GM18508 (cell line): ENCODE data around the gene KCNC1.

Source experiments
- ATAC-seq: cut with Tn5 transposase; IDR thresholded peaks from one replicate; pipeline ENCODE4 v1.9.1; 2021; ENCODE audit warnings: moderate number of reproducible peaks; ENCODE audit not compliant: insufficient read depth, unreplicated experiment

The KCNC1 gene

DNA sequence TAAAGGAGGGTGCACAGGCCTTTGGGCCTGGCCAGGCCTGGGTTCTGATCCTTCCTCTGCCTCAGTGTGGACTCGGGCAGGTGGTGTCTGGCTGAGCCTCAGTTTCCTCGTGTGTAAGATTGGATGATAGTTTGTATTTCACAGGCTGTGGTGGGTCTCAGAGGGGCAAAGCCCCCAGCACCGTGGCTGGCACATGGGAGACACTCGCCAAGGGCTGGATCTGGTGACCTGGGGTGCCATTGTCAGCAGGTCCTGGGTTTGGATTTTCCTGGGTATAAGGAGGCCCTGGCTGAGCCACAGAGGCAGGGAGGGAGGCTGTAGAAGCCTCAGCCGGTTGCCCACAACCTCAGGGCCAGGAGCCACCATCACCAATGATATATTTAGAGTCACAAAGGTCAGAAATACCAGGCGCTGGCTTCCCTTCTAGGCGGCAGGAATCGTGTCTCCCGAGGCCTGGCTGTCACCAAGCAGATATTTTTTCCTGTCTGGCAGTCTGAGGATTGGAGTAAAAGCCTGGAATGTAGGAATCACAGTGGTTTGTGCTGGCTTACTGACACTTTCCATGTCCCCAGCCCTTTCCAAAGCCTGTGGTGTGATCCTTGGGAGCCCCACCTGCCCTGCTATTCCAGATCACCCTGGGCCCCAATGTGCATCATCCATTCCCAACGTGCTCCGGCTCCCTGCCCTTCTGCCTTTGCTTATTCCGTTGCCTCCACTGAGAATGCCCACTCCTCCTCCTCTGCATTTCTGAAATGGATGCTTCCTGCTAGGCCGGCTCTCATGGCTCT is 15.6 kb downstream of the KCNC1 start:
- no peak for ATAC-seq

DNA sequence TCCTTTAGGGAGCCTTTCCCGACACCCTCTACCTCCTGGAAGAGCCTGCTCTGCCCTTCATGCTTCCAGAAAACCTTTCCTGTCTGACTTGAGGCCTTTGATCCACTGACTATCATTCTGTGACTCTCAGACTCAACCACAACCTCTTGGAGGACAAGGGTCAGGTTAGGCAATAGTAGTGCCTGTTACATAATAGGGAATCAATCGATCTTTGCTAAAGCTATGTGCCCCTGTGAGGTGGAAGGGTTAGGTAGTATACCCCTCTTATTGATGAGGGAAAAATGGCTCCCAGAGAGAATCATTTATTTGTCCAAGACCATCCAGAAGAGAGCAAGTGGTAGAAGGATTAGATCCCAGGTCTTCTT is 16.2 kb downstream of the KCNC1 start:
- no peak for ATAC-seq

- no peak for ATAC-seq
These were observed 17.0 kb downstream of the KCNC1 start for GRCh38 chr11:17751558-17751957.

- no peak for ATAC-seq
These were observed 17.6 kb downstream of the KCNC1 start for GRCh38 chr11:17752144-17752543.

DNA sequence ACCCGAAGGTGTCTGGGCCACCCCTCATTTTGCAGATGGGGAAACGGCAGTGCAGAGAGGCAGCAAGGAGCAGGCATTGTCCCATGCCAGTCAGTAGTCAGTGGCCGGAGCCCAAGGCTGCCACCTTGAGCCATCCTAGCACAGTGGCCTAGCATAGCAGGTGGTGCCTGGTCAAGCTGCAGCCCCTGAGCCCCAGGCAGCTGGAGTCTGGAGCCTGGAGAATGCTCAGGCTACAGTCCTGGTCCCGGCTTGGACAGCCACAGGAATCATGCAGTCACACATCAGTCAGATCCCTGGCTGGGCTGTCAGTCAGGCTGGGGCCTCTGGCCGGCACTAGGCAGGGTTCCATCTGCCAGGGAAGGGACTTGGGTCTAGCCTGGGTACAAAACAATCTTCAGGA is 18.6 kb downstream of the KCNC1 start:
- no peak for ATAC-seq

DNA sequence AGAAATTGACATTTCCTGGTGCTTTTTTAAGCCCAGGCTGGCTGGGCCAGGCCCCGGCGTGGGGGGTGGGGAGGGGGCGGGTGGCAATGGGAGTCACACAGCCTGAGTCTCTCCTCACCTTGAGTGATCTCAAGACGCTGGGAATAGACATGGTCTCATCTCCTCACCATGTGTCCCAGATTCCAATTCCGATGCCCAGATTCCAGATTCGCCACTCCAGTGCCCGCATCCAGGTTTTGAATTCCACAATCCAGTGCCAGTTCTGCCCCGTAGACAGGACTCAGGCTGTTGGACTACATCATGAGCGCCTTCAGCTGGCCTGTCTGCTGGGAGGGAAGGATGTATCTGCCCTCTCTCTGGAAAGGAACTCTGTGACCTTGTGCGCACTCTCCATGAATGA is 19.1 kb downstream of the KCNC1 start:
- no peak for ATAC-seq

GRCh38 chr11:17755891-17756290 is 21.3 kb downstream of the KCNC1 start:
- no peak for ATAC-seq

DNA sequence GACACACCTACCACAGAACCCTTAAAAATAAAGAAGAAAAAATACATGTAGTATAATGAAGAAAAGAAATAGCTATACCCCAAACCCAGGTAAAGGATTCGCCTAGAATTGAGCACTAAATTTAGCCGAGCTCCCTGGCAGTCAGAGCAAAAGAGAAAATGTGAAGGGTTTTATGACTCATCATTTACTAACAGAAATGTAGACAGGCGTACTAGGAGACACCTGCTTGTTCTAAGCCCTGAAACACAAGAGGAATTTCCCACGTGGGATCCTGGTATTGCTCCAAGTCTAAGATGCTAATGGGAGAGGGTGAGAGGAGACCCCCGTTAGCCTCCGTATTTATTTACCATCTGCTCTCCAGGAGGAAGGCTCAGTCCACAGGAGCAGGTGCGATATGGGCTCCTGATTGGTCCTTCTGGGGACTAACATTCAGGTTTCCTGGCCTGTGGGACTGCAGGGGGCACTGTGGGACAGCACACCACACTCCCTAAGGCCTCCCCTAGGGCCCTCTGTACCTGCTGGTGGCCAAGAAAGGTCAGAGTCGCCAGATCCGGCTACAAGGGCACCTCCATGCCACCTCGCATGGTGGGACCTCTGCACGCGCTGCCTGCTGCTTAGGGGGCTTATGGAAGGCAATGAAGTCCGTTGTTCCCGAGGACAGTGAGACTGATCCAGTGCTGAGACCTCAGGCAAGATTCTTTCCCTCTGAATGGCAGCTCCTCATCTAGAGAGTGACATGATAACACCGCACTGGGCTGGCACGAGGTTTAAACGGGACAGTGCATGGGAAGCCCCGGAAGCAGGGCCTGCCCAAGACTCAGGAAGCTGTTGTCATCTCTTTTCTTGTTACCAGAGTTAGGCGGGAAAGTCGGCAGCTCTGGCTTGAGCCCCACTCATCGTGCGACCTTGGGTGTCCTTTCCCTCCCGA is 25.8 kb downstream of the KCNC1 start:
- no peak for ATAC-seq

GRCh38 chr11:17762309-17762974 is 27.9 kb downstream of the KCNC1 start:
- ATAC-seq = no peak

DNA sequence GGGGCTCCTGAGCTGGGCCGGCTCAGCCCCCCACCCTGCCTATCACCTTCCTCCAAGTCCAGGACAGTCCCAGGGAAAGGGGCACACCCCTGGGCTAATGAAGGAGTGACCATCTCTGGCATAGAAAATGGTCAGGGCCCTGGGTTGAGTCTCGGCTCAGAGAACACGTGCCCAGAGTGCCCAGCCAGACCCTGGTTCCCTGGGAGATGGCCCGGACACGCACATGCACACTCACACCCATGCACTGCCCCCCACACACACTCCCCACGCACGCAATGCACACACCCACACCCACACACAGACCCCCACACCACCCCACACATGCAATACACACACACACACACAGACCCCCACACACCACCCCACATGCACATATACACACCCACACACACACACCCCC is 28.7 kb downstream of the KCNC1 start:
- ATAC-seq = no peak

DNA sequence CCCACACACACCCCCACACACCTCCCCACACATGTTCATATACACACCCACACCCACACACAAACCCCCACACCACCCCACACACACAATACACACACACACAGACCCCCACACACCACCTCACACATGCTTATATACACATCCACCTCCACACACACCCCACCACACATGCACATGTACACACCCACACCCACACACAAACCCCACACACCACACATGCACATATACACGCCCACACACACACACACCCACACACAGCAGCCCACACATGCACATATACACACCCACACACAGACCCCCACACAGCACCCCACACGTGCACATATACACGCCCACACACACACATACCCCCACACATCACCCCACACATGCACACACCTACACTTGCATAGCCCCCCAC is 29.1 kb downstream of the KCNC1 start:
- ATAC-seq = no peak

- ATAC-seq = no peak
These were observed 30.1 kb downstream of the KCNC1 start for GRCh38 chr11:17764446-17765218.

- ATAC-seq = no peak
These were observed 30.9 kb downstream of the KCNC1 start for GRCh38 chr11:17765356-17766072.

- no peak for ATAC-seq
These were observed 31.4 kb downstream of the KCNC1 start for GRCh38 chr11:17766073-17766359.

GRCh38 chr11:17766590-17766989 is 32.0 kb downstream of the KCNC1 start:
- no peak for ATAC-seq

DNA sequence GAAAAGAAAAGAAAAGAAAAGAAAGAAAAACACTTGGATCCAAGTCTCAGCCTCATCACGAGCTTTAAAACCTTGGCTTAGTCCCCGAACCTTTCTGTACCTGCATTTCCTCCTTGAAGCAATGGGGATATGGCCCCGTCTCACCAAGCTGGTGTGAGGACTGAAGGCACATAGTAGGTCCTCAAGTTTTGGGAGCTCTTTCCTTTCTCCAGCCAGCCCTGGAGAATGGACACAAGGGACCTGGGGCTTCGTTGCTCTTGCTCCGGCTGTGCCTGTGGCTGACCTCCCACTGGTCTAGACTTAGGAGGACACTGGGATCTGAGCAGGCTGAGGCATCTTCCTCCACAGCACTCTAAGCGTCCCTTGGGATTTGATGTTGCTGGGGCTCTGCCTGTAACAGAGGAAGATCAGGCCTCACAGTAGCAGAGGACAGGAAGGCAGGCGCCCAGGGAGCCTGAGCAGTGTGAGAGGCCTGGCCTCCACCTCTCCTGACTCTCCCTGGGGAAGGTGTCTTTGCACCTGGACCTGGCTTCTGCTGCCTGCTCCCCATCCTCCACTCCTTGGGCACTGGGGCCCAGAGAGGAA is 32.8 kb downstream of the KCNC1 start:
- no peak for ATAC-seq

GRCh38 chr11:17767914-17768313 is 33.3 kb downstream of the KCNC1 start:
- ATAC-seq = no peak

DNA sequence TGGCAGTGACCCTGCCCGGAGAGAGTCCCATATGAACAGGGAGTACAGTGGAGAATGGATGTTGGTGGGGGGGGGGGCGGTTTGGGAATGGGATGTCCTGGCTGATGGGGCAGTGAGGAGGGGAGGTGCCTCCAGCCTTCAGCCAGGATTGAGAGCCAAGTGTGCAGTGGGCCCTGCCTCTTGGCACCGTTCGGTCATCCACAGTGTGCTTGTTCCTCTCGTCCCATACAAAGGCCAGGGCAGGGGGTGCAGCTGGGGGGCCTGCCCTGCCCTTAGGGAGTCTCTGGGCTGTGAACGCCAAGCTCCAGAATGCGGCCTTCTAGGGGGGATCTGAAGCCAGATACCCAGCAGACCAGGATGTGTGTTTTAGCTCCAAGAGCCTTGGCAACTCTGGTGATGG is 34.0 kb downstream of the KCNC1 start:
- no peak for ATAC-seq

GRCh38 chr11:17769218-17769617 is 34.6 kb downstream of the KCNC1 start:
- no peak for ATAC-seq
